Measurements from ENCODE around the gene DDX59.

Gene DDX59

GRCh38 chr1:200658037-200658818 is 11.5 kb downstream of the DDX59 start:
- H3K27ac ChIP-seq = no peak overlapping the region
- TF ChIP-seq CTCF (conservative IDR thresholded peaks at IDR 0.05) (no peak), ZFX (IDR thresholded peaks at IDR 0.05) (no peak)

GRCh38 chr1:200654660-200655059 is 15.0 kb downstream of the DDX59 start:
- H3K27ac ChIP-seq = no peak overlapping the region
- TF ChIP-seq ZFX (IDR thresholded peaks at IDR 0.05) = no peak
- TF ChIP-seq CTCF (conservative IDR thresholded peaks at IDR 0.05) = no peak

- TF ChIP-seq ZFX (IDR thresholded peaks at IDR 0.05) (no peak), CTCF (conservative IDR thresholded peaks at IDR 0.05) (no peak)
- no peak overlapping the region for H3K27ac ChIP-seq
These were observed 16.7 kb downstream of the DDX59 start for GRCh38 chr1:200653022-200653462.

- TF ChIP-seq CTCF (conservative IDR thresholded peaks at IDR 0.05) = no peak
- TF ChIP-seq ZFX (IDR thresholded peaks at IDR 0.05) = no peak
- no peak overlapping the region for H3K27ac ChIP-seq
These were observed 17.3 kb downstream of the DDX59 start for GRCh38 chr1:200652378-200652777.

- TF ChIP-seq CTCF (conservative IDR thresholded peaks at IDR 0.05) = no peak
- H3K27ac ChIP-seq = no peak overlapping the region
These were observed 23.2 kb downstream of the DDX59 start for GRCh38 chr1:200646515-200646914.

- TF ChIP-seq ZFX (IDR thresholded peaks at IDR 0.05) = no peak
- no peak for TF ChIP-seq CTCF (conservative IDR thresholded peaks at IDR 0.05)
These were observed 25.7 kb downstream of the DDX59 start for GRCh38 chr1:200644021-200644420.

GRCh38 chr1:200642481-200642880 is 27.2 kb downstream of the DDX59 start:
- TF ChIP-seq CTCF (conservative IDR thresholded peaks at IDR 0.05) = no peak
- no peak for TF ChIP-seq ZFX (IDR thresholded peaks at IDR 0.05)
- H3K27ac ChIP-seq = no peak overlapping the region

More at GRCh38 chr1:200644021-200644420, 25.7 kb downstream of the DDX59 start:
- no peak overlapping the region for H3K27ac ChIP-seq
